Mesenteric fat pad (tissue), 1 donor: ENCODE results near the gene SPTLC3. TPM values are rescaled to one million over a fixed set of nuclear protein-coding genes. Genes with fewer than 3 reads are reported as not detected.

Source experiments
- DNase-seq: peaks from one replicate; pipeline ENCODE4 v3.0.0-alpha.2; 2020; ENCODE audit warnings: low spot score
- total RNA-seq: library from RNA; stranded (reverse); fragmentation: NEBNext Ultra II Directional; extraction: Animal tissue kit (Norgen Biotek cat#: 25700); gene quantifications from one replicate; pipeline ENCODE4 v1.2.1, GENCODE V29; 2021
- donor health status: DM: yes; HTN: yes; CAD: no.

The SPTLC3 gene
- total RNA-seq, 1 donor from 2014 or later = 6.5 TPM

GRCh38 chr20:12984069-12984765 is 24.6 kb upstream of the SPTLC3 start:
- DNase-seq = no peak

DNA sequence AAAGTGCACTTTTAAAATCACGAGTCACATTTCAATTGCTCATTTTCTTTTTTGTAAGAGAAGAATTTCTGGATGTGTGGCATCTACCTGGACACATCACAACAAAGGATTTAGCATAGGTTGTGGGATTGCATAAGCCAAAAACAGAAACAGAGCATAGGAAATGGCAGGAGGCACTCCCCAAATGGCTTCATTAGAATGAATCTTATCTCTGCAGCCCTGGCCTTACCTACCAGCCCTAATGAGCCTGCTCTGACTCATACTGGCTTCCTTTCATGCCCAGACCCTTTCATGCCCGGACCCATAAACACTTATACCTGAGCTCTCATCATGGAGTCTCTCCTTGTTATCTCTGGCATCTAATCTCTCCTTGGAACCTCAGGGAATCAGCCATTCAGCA is 23.9 kb upstream of the SPTLC3 start:
- DNase-seq = no peak

- no peak for DNase-seq
Measured at GRCh38 chr20:12987261-12987660, 21.5 kb upstream of the SPTLC3 start.

DNA sequence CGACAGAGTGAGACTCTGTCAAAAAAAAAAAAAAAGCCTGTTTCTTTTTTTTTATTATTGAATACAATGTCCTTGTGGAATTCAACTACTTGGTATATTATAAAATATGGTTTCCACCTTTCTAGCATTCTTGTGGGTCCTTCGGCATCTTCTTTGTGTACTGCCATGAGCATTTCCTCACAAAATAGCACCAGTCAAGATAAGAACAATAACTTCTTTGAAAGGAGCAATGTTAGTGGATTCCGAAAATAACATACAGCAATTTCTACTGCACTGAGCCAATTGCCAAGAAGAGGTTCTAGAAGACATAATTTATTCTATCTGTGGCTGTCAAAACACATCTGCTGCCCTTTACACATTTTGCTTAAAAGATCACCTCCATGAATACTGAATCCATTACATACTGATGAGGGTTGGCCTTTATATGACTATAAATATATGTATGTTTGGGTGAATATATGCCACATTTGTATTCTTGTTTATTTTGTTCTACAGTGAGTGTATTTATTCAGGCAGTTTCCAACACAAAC is 19.1 kb upstream of the SPTLC3 start:
- no peak for DNase-seq

DNA sequence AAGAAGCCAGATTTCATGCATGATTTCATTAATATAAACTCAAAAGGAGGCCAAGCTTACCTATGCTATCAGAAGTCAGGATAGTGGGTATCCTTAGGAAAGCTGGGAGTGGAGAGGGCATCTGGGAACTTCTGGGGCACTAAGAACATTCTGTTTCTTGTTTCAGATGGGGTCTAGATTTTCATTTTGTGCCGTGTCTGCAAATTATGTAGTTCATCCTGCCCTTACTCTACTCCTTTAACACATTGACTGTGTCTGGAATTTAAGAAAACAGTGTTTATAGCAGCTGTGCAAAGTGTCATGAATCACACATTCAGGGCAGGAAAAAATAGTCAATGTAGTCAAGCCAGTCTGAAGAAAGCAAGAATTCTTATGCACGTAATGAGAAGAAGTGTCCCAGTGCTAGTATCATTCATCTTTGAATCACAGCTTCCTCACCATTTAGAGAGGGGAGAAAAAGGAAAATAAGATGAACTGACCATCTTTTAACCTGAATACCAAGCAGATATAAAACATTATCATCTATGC is 11.6 kb upstream of the SPTLC3 start:
- no peak for DNase-seq

DNA sequence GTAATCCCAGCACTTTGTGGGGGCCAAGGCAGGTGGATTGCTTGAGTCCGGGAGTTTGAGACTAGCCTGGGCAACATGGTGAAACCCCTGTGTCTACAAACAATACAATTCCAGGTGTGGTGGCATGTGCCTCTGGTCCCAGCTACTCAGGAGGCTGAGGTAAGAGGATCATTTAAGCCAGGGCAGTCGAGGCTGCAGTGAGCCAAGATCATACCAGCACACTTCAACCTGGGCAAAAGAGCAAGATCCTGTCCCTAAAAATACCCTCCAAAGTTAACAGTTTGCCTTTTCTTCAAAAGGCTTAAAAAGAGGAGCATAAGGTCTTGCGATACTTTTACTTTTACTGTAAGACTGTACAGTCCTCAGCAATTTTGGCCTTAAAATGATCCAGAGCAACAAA is 10.7 kb upstream of the SPTLC3 start:
- DNase-seq = no peak

DNA sequence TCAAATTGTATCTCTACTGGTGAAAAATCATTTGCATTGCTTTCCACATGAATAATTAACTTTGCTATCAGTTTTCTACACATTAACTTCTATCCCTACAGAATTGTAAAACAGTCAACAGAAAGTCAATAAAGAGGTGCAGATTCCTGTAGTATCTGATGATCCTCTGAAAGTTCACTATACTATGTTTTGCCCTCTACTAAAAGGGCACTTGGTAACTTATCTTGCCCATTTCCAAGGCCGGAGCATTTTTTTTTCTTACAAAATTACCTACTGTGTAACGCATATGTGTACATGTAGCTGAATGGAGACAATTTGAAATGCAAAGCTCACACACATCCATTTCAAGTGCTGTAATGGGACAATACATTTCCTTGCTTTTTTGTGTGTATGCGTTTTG is 9.6 kb upstream of the SPTLC3 start:
- DNase-seq = no peak

GRCh38 chr20:13002251-13002650 is 6.5 kb upstream of the SPTLC3 start:
- no peak for DNase-seq

GRCh38 chr20:13006825-13007224 is 1.9 kb upstream of the SPTLC3 start:
- no peak for DNase-seq

DNA sequence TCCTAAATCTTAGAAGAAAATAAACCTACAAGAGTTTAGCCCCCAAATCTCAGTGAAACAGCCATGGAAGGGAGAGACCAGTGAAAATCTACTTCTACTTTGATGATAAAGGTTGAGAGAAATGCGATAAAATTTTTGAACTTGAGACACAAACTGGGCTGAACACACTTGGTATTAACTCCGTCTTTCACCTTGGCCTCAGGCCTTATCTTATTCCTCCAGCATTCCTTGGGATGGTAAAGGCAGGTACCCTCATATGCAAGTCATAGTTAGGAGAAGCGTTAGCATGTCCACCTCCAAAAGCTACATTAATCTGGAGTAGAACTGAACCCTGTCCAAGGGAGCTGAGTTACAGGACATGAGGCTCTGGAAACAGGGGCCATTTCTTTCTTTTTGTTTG is 1.2 kb upstream of the SPTLC3 start:
- no peak for DNase-seq

DNA sequence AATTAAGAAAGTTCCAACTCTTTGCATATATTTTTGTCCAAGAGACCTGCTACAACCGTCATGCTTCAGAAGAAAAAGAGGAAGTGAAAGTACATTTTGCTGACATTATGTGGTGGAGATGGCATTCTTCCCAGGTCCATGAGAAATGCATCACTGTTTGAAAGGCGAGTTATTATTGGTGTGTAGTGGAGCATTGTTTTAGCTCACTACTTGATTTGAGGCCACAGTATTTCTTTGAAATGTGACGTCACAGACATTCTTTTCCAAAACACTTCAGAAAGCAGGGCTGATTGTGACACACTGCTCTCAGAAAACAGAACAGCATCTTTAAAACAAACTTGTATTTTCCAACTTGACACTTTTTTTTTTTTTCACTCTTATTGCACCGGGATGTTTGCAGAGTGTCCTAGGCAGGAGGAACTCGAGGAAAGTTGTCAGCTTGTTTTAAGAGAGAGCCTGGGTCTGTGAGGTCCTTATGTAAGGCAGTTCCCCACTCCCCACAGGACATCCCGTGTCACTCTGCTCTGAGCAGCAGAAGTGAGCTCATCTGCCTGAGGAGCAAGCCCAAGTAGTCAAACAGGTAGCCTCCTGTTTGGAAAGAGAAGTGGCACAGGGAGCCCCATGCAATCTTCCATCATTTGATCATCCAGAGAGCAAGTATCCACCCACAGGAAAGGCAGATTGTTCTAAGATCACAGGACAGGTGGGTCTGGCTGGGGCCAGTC is 1.1 kb downstream of the SPTLC3 start:
- DNase-seq = no peak

- no peak for DNase-seq
Measured at GRCh38 chr20:13012886-13013285, 4.1 kb downstream of the SPTLC3 start.

- no peak for DNase-seq
Measured at GRCh38 chr20:13013411-13013810, 4.6 kb downstream of the SPTLC3 start.

DNA sequence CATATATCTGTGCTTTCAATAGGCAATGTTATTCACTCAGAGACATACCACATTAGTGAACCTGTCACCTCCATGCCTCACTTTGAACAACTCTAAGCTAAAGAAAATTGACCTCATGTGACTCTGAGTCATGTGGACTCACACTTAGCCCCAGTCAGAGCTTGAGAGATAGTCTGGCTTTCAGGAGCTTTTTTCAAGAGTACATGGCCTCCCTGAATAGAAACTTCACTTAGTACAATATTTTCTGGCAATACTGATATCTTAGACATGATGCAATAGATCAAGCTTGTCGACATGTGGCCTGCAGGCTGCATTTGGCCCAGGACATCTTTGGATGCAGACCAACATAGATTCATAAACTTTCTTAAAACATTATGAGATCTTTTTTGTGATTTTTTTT is 8.5 kb downstream of the SPTLC3 start:
- no peak for DNase-seq

DNA sequence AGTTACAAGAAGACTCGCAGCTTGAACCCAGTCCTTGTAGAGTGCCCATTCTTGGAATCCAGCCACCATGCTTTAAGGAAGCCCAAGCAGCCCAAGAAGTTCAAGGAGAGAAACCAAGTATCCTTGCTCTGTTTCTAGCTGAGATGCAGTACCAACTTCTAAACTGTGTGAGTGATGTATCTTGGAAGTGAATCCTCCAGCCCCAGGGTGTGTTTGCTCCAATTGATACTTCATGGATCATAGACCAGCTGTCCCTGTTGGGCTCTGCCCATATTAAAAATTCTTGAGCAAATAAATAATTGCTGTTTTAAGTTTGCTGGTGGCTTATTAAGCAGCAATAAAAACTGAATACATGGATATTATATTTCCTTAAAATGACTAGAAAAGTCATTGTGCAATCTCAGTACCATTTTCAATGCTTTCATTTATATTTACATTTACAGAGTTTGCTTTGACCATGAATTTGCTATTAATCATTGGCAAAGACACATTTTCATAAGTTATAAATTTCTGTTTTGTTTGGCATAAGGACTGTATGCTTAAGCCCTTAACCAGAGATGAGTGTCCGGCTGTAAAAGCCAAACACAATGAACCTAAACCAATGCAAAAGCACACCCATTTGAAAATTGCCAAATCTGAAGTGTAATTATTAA is 9.2 kb downstream of the SPTLC3 start:
- no peak for DNase-seq

GRCh38 chr20:13021205-13021970 is 12.6 kb downstream of the SPTLC3 start:
- no peak for DNase-seq

DNA sequence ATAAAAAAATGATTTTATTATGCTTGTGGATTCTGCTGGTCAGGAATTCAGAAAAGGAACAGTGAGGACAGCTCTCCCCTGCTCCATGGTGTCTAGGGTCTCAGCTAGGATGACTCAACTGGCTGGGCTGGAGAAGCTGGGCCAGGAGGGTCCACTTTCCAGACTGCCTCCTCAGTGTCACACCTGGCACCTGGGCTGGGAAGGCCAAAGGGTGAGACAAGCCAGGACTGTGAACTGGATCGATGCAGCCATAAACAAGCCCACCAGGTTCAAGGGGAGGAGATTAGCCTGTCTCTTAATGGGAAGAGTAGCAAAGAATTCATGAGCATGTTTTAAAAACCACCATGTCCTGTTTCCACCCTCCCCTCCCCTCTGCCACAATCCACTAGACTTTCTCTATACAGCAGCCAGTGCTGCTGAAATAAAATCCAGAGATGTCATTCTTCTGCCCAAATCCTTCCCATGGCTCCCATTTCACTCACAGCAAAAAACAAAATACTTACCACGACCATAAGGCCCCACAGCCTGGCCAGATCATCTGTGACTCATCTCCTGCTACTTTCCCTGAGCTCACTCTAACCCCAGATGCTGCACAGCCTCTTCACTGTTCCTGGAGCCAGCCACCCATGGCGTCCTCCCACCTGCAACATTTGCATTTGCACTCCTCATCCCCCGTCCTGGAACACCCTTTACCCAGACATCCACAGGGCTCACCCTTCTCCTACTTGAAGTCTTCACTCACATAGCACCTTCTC is 13.8 kb downstream of the SPTLC3 start:
- DNase-seq = no peak

DNA sequence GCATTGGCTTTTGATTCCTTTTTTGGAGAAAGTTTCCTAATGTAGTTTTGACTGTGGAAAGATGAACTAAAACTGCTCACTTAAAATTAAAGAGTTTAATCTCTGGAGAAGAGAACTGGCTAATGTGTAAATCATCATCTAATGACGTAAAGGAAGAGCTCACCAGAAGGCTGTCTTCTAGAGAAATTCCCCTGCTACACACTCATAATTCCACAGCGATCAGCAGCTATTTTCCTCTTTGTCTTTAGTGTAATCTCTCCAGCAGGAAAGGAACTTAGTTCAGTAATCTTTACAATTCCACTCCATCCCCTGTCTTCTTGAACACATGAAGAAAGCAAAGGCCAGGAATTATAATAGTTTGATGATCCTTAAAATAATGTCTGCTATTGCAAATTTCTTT is 15.8 kb downstream of the SPTLC3 start:
- DNase-seq = no peak

GRCh38 chr20:13025181-13025580 is 16.4 kb downstream of the SPTLC3 start:
- DNase-seq = no peak

- no peak for DNase-seq
Measured at GRCh38 chr20:13028001-13028400, 19.2 kb downstream of the SPTLC3 start.

- no peak for DNase-seq
Measured at GRCh38 chr20:13028673-13029072, 19.9 kb downstream of the SPTLC3 start.
